ENCODE measurements around the gene KCNA2. TPM values are rescaled to one million over a fixed set of nuclear protein-coding genes. Genes with fewer than 3 reads are reported as not detected.

Gene KCNA2
- total RNA-seq, 1 donor from 2014 or later, result 0.64 TPM

- DNase-seq (no peak), ATAC-seq (no peak)
- no peak overlapping the region for H3K4me3 ChIP-seq
Observed at GRCh38 chr1:110583505-110583904, 22.7 kb downstream of the KCNA2 start.

DNA sequence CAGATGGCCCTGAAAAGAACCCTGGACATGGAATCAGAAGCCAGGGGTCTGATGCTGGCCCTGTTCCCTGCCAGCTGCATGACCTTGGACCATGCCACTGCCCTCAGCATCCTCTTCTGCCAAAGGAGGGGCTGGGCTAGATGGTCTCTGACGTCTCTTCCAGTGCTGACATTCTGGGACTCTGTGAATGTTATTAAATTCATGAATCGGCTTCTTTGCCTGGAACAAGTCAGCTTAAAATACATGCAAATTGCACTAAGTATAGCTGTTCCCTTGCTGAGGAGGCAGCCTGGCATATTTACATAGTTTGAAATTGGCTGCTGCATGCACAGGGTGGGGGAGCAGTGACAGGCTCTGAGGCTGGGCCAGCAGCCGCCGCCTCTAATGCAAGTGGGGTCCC is 23.8 kb downstream of the KCNA2 start:
- Histone ChIP-seq H3K9me3 (no peaks in the 10 kb centered on the region), H3K4me3 (no peak overlapping the region), H3K27me3 (peaks cover 5% of the 10 kb centered on the region), H3K4me1 (no peaks in the 10 kb centered on the region), H3K27ac (no peak overlapping the region), H3K36me3 (no peaks in the 10 kb centered on the region)
- DNase-seq (no peak), ATAC-seq (no peak)
- intact Hi-C loops (cut with DNase I), result no loop called here
- TF ChIP-seq, protein P1, sequence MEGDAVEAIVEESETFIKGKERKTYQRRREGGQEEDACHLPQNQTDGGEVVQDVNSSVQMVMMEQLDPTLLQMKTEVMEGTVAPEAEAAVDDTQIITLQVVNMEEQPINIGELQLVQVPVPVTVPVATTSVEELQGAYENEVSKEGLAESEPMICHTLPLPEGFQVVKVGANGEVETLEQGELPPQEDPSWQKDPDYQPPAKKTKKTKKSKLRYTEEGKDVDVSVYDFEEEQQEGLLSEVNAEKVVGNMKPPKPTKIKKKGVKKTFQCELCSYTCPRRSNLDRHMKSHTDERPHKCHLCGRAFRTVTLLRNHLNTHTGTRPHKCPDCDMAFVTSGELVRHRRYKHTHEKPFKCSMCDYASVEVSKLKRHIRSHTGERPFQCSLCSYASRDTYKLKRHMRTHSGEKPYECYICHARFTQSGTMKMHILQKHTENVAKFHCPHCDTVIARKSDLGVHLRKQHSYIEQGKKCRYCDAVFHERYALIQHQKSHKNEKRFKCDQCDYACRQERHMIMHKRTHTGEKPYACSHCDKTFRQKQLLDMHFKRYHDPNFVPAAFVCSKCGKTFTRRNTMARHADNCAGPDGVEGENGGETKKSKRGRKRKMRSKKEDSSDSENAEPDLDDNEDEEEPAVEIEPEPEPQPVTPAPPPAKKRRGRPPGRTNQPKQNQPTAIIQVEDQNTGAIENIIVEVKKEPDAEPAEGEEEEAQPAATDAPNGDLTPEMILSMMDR (IDR thresholded peaks at IDR 0.05), result no peak

More at GRCh38 chr1:110583505-110583904, 22.7 kb downstream of the KCNA2 start:
- Histone ChIP-seq H3K27ac (no peak overlapping the region), H3K27me3 (peaks cover 5% of the 10 kb centered on the region), H3K9me3 (no peaks in the 10 kb centered on the region), H3K4me1 (no peaks in the 10 kb centered on the region), H3K36me3 (no peaks in the 10 kb centered on the region)
- intact Hi-C loops (cut with DNase I), result no loop called here
- TF ChIP-seq, protein P1 (IDR thresholded peaks at IDR 0.05), result no peak

DNA sequence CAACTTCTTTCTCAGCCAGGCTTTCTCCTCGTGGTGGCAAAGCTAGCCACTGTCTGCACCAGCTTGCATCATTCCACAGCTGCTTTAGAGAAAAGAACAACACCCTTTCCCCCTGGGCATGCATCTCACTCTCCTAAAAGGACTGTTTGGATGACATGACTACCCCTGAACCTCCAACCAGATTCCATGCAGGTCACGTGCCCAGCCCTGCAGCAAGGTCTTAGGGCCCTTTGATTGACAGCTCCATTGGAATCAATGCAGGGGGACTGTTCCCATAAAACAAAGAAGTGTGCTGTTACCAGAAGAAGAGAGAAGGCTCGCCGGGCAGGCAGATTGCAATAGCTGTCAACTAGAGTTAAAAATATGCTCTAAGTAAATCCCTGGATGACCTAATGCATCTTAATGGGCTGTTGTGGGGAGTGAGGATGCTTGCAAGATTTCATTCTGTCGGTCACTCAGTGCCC is 24.4 kb downstream of the KCNA2 start:
- intact Hi-C loops (cut with DNase I), result no loop called here
- TF ChIP-seq, protein P1 (IDR thresholded peaks at IDR 0.05), result no peak

GRCh38 chr1:110580244-110580643 is 25.9 kb downstream of the KCNA2 start:
- peaks cover 5% of the 10 kb centered on the region for H3K27me3 ChIP-seq

More for the DNA sequence above, 24.4 kb downstream of the KCNA2 start:
- DNase-seq (no peak), ATAC-seq (no peak)
- no peak overlapping the region for H3K4me3 ChIP-seq
- H3K27me3 ChIP-seq, result peaks cover 5% of the 10 kb centered on the region
- no peaks in the 10 kb centered on the region for H3K9me3 ChIP-seq
- H3K36me3 ChIP-seq, result no peaks in the 10 kb centered on the region
- H3K27ac ChIP-seq, result no peak overlapping the region
- no peaks in the 10 kb centered on the region for H3K4me1 ChIP-seq

GRCh38 chr1:110579460-110579859 is 26.7 kb downstream of the KCNA2 start:
- no peaks in the 10 kb centered on the region for H3K36me3 ChIP-seq
- intact Hi-C loops (cut with DNase I), result no loop called here

More at GRCh38 chr1:110580244-110580643, 25.9 kb downstream of the KCNA2 start:
- Histone ChIP-seq H3K4me3 (no peak overlapping the region), H3K9me3 (no peaks in the 10 kb centered on the region), H3K27ac (no peak overlapping the region), H3K4me1 (no peaks in the 10 kb centered on the region), H3K36me3 (no peaks in the 10 kb centered on the region)
- intact Hi-C loops (cut with DNase I), result no loop called here
- no peak for DNase-seq
- TF ChIP-seq, protein P1 (IDR thresholded peaks at IDR 0.05), result no peak
- ATAC-seq, result no peak

More at GRCh38 chr1:110579460-110579859, 26.7 kb downstream of the KCNA2 start:
- no peak overlapping the region for H3K4me3 ChIP-seq
- peaks cover 5% of the 10 kb centered on the region for H3K27me3 ChIP-seq
- H3K9me3 ChIP-seq, result no peaks in the 10 kb centered on the region
- TF ChIP-seq, protein P1 (IDR thresholded peaks at IDR 0.05), result no peak
- H3K27ac ChIP-seq, result no peak overlapping the region
- no peak for ATAC-seq
- no peak for DNase-seq
- H3K4me1 ChIP-seq, result no peaks in the 10 kb centered on the region
